CD4-positive, alpha-beta memory T cell (primary cell): ENCODE measurements around the gene SLC4A11. TPM values are rescaled to one million over a fixed set of nuclear protein-coding genes. Genes with fewer than 3 reads are reported as not detected.

Experiments
- CTCF ChIA-PET: fragments of 350-600 bp; sonication (Branson Sonifier 250); formaldehyde crosslinking; loops from one replicate; lab custom pipeline; 2021; ENCODE audit warnings: inconsistent platforms; ENCODE audit not compliant: partially characterized antibody; lab: Charles Lee
- POLR2A ChIA-PET: fragments of 350-600 bp; sonication (Branson Sonifier 250); formaldehyde crosslinking; loops from one replicate; lab custom pipeline; 2021; ENCODE audit not compliant: partially characterized antibody; lab: Charles Lee
- DNase-seq, 5 donors: peaks; one replicate each; pipeline versions ENCODE4 v3.0.0 to v3.0.0-alpha.2; 2020 to 2022; ENCODE audit warnings: mixed read lengths in 1 of 5
- H3K27ac ChIP-seq: one replicate; pipeline ENCODE4 v1.7.0; 2013; ENCODE audit warnings: low read depth, low read length
- H3K27me3 ChIP-seq: 2 replicates; pipeline ENCODE4 v1.7.0; 2013; ENCODE audit warnings: mild to moderate bottlenecking, low read length, moderate library complexity; ENCODE audit not compliant: insufficient read depth
- H3K36me3 ChIP-seq: 2 replicates; pipeline ENCODE4 v1.7.0; 2013; ENCODE audit warnings: mild to moderate bottlenecking, low read length, moderate library complexity; ENCODE audit not compliant: insufficient read depth
- H3K4me1 ChIP-seq: 2 replicates; pipeline ENCODE4 v1.7.0; 2013; ENCODE audit warnings: mild to moderate bottlenecking, low read length, moderate library complexity; ENCODE audit not compliant: insufficient read depth
- H3K4me3 ChIP-seq, 2 donors: one replicate each; pipeline ENCODE4 v1.7.0; 2013; ENCODE audit warnings: low read length in 2 of 2, mild to moderate bottlenecking in 1 of 2
- H3K9me3 ChIP-seq, 2 donors: one replicate each; pipeline ENCODE4 v1.7.0; 2013; ENCODE audit warnings: low read length in 2 of 2, control low read depth in 1 of 2; ENCODE audit not compliant: control insufficient read depth in 1 of 2
- H3K27ac Mint-ChIP-seq, 7 donors: one replicate each; pipeline ENCODE4 v1.8.0; 2020 to 2021; ENCODE audit warnings: mixed read lengths in 7 of 7, mild to moderate bottlenecking in 6 of 7, inconsistent platforms in 3 of 7, moderate library complexity in 3 of 7
- H3K27me3 Mint-ChIP-seq, 2 donors: one replicate each; pipeline ENCODE4 v1.8.0; 2020 to 2021; ENCODE audit warnings: mixed read lengths in 2 of 2
- H3K36me3 Mint-ChIP-seq, 2 donors: one replicate each; pipeline ENCODE4 v1.8.0; 2020 to 2021; ENCODE audit warnings: mixed read lengths in 2 of 2, inconsistent platforms in 1 of 2, mild to moderate bottlenecking in 1 of 2
- H3K4me1 Mint-ChIP-seq, 4 donors: one replicate each; pipeline ENCODE4 v1.8.0; 2020 to 2021; ENCODE audit warnings: mixed read lengths in 4 of 4, mild to moderate bottlenecking in 1 of 4
- H3K4me3 Mint-ChIP-seq, 8 donors: one replicate each; pipeline ENCODE4 v1.8.0; 2020 to 2021; ENCODE audit warnings: mixed read lengths in 8 of 8, mild to moderate bottlenecking in 7 of 8, moderate library complexity in 6 of 8, inconsistent platforms in 3 of 8
- H3K9me3 Mint-ChIP-seq, 8 donors: one replicate each; pipeline ENCODE4 v1.8.0; 2020 to 2021; ENCODE audit warnings: mixed read lengths in 8 of 8, mild to moderate bottlenecking in 5 of 8, inconsistent platforms in 3 of 8, moderate library complexity in 1 of 8
- intact Hi-C: fragments of 100-400 bp; cut with micrococcal nuclease; formaldehyde crosslinking; loops from one replicate; pipeline ENCODE4 v1.15.1; 2023
- polyA plus RNA-seq, 2 donors: library from polyadenylated mRNA; unstranded; fragments of 300-500 nt; fragmentation: Illumina TruSeq; gene quantifications; one replicate each; pipeline ENCODE4 v1.2.3, GENCODE V29; 2021
- total RNA-seq, 2 experiments: library from RNA; stranded (reverse); gene quantifications; one replicate each; pipeline ENCODE4 v1.2.3, GENCODE V29; 2021

SLC4A11 gene
- total and polyA plus RNA-seq, 4 experiments from 2014 or later, result 0.35 to 0.83 (median 0.37) TPM; not detected in 1

- intact Hi-C loops, result no loop called here
- Histone ChIP-seq H3K36me3 (peaks cover 19% of the 10 kb centered on the region), H3K27me3 (no peaks in the 10 kb centered on the region), H3K27ac (no peak overlapping the region), H3K9me3 (no peaks in the 10 kb centered on the region), H3K4me1 (no peaks in the 10 kb centered on the region), H3K4me3 (no peak overlapping the region)
- DNase-seq, result no peak
- CTCF ChIA-PET, result no interaction called here
- Mint-ChIP-seq H3K4me1 (no peaks in the 10 kb centered on the region), H3K27me3 (no peaks in the 10 kb centered on the region), H3K4me3 (no peak overlapping the region), H3K27ac (no peak overlapping the region), H3K9me3 (no peaks in the 10 kb centered on the region), H3K36me3 (peaks cover 45 to 60% of the 10 kb centered on the region in 2 donors)
- POLR2A ChIA-PET, result no interaction called here
Measured at GRCh38 chr20:3255728-3256127, 16.7 kb upstream of the SLC4A11 start.

- H3K4me1 ChIP-seq, result peaks cover 10% of the 10 kb centered on the region
- POLR2A ChIA-PET, result no interaction called here
- no peak for DNase-seq
Measured at GRCh38 chr20:3251806-3252205, 12.8 kb upstream of the SLC4A11 start.

DNA sequence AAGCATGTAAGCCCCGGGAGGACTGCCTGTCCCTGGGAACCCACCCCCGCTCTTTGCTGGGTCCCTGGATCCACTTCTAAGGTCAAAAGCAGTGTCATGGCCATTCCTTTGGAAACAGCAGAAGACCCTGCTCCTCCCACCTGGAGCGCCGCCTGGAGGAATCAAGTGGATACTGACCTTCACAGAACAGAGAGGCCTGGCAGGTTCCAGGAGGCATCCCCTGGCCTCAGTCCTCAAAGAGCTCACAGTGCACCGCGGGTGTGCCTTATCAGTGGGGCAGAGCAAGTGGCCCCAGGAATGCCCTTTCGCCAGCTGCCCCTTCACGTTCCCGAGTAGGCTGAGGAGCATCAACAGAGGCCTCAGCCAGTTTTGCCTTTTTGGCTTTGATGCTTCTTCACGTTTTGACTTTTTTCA, 11.1 kb upstream of the SLC4A11 start:
- intact Hi-C loops, result no loop called here
- peaks cover 16 to 20% of the 10 kb centered on the region in 2 donors for H3K36me3 Mint-ChIP-seq

More at GRCh38 chr20:3251806-3252205, 12.8 kb upstream of the SLC4A11 start:
- Mint-ChIP-seq H3K27ac (no peak overlapping the region), H3K4me3 (no peak overlapping the region), H3K9me3 (no peaks in the 10 kb centered on the region), H3K36me3 (peaks cover 30 to 34% of the 10 kb centered on the region in 2 donors), H3K4me1 (no peaks in the 10 kb centered on the region), H3K27me3 (peaks cover 3 to 6% of the 10 kb centered on the region in 2 donors)
- H3K4me3 ChIP-seq, result no peak overlapping the region
- H3K36me3 ChIP-seq, result peaks cover 12% of the 10 kb centered on the region
- CTCF ChIA-PET, result interaction anchor here (1.6 kb wide), 1 partner anchor 33 kb away, joined by 4 read pairs; no protein-coding TSS in a partner anchor
- intact Hi-C loops, result no loop called here
- no peaks in the 10 kb centered on the region for H3K9me3 ChIP-seq
- no peak overlapping the region for H3K27ac ChIP-seq
- peaks cover 7% of the 10 kb centered on the region for H3K27me3 ChIP-seq

GRCh38 chr20:3248993-3249347, 10.0 kb upstream of the SLC4A11 start:
- Histone ChIP-seq H3K4me3 (no peak overlapping the region), H3K36me3 (peaks cover 3% of the 10 kb centered on the region), H3K9me3 (no peaks in the 10 kb centered on the region), H3K27ac (no peak overlapping the region), H3K4me1 (peaks cover 10% of the 10 kb centered on the region), H3K27me3 (peaks cover 7% of the 10 kb centered on the region)
- Mint-ChIP-seq H3K36me3 (peaks cover 10 to 12% of the 10 kb centered on the region in 2 donors), H3K9me3 (no peaks in the 10 kb centered on the region), H3K4me1 (no peaks in the 10 kb centered on the region), H3K27me3 (peaks cover 3 to 15% of the 10 kb centered on the region in 2 donors), H3K4me3 (peak overlapping the region in 4 of 8 donors; percentile 17 to 71 (median 34)), H3K27ac (no peak overlapping the region)
- ChIA-PET POLR2A (no interaction called here), CTCF (interaction anchor here (1.0 to 3.3 kb wide), 3 partner anchors 9 to 68 kb away, joined by 3 to 15 read pairs (median 3); no protein-coding TSS in a partner anchor)
- intact Hi-C loops, result no loop called here
- no peak for DNase-seq

More for the DNA sequence above, 11.1 kb upstream of the SLC4A11 start:
- H3K4me1 ChIP-seq, result peaks cover 10% of the 10 kb centered on the region
- ChIA-PET POLR2A (no interaction called here), CTCF (interaction anchor here (1.6 to 3.3 kb wide), 2 partner anchors 31 kb away, joined by 4 to 15 read pairs; no protein-coding TSS in a partner anchor)
- Mint-ChIP-seq H3K4me1 (no peaks in the 10 kb centered on the region), H3K4me3 (no peak overlapping the region), H3K9me3 (no peaks in the 10 kb centered on the region), H3K27me3 (peaks cover 3 to 8% of the 10 kb centered on the region in 2 donors), H3K27ac (no peak overlapping the region)
- no peaks in the 10 kb centered on the region for H3K9me3 ChIP-seq
- no peak for DNase-seq
- H3K27me3 ChIP-seq, result peaks cover 7% of the 10 kb centered on the region
- H3K4me3 ChIP-seq, result no peak overlapping the region
- no peak overlapping the region for H3K27ac ChIP-seq
- peaks cover 3% of the 10 kb centered on the region for H3K36me3 ChIP-seq

DNA sequence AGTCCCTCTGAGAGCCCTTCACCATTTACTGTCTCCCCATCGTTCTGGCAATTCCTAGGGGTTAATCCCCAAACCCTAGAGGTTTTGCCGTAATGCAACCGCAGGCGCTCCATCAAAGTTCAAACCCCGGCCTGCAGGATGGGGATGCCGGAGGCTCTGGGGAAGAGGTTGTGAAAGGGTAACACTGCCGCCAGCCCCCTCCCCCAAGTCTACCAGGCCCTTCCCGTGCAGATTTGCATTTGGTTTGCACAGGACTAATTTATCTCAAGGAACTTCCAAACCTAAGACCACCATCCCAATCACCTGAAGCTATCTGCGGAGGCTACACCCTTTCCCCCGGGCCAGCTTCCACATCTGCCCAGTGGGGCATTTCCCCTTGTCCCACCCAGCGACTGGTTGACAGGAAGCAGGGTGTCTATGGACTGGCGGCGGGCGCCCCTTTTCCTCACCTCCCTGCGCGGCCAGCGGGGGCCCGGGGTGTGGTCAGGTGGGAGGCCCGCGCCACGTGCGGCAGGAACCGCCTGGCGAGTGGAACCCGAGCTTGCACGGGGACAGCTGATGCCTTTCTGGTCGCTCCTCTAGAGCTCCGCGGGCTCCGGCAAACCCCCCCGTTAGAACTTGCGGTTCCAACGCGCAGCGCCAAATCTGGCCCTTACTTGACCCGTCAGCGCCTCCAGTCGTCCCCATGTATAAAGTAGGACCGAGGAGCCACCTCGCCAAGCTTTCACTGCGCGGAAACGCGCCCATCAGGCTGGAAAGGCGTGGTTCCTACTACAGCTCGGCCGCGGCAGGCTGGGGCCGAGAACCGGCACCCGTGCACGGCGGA, 9.4 kb upstream of the SLC4A11 start:
- H3K27me3 Mint-ChIP-seq, result peaks cover 4 to 15% of the 10 kb centered on the region in 2 donors
- Histone ChIP-seq H3K4me3 (no peak overlapping the region), H3K9me3 (no peaks in the 10 kb centered on the region), H3K4me1 (peaks cover 10% of the 10 kb centered on the region), H3K27ac (no peak overlapping the region), H3K36me3 (peaks cover 3% of the 10 kb centered on the region), H3K27me3 (peaks cover 7% of the 10 kb centered on the region)
- ChIA-PET POLR2A (interaction anchor here (0.7 kb wide), 1 partner anchor 195 kb away, joined by 3 read pairs; no protein-coding TSS in a partner anchor), CTCF (interaction anchor here (1.0 to 3.3 kb wide), 3 partner anchors 9 to 68 kb away, joined by 3 to 15 read pairs (median 3); no protein-coding TSS in a partner anchor)
- no peaks in the 10 kb centered on the region for H3K4me1 Mint-ChIP-seq
- H3K4me3 Mint-ChIP-seq, result peak overlapping the region in 5 of 8 donors; percentile 17 to 71 (median 52)
- no peaks in the 10 kb centered on the region for H3K9me3 Mint-ChIP-seq
- H3K27ac Mint-ChIP-seq, result peak overlapping the region in 1 of 7 donors; percentile 50
- peak in 1 of 5 donors; percentile 9 for DNase-seq
- intact Hi-C loops, result no loop called here
- peaks cover 8 to 12% of the 10 kb centered on the region in 2 donors for H3K36me3 Mint-ChIP-seq

DNA sequence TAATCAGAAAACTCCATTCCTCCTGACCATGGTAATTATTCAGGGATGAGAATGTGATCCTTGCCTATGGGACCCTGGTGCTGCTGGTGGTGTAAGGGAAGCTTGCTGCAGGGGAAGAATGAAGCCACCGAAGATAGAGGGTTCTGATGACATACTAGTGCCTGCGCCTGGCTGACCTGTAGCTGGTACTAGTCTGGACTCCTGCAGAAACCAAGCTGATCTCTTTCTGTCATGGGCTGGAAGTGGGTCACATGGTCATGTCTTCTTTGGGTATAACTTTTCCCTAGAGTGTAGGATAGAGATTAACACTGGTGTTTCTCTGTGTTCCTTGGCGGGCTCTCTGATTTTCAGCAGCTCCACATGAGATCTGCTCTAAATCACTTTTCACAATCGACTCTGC, 8.6 kb upstream of the SLC4A11 start:
- peaks cover 7% of the 10 kb centered on the region for H3K27me3 ChIP-seq
- Mint-ChIP-seq H3K27me3 (peaks cover 4 to 15% of the 10 kb centered on the region in 2 donors), H3K4me1 (no peaks in the 10 kb centered on the region), H3K9me3 (no peaks in the 10 kb centered on the region), H3K36me3 (peaks cover 6 to 10% of the 10 kb centered on the region in 2 donors), H3K27ac (no peak overlapping the region), H3K4me3 (peak overlapping the region in 3 of 8 donors; percentile 25 to 53 (median 32))
- no peak for DNase-seq
- CTCF ChIA-PET, result interaction anchor here (3.3 kb wide), 1 partner anchor 29 kb away, joined by 15 read pairs; no protein-coding TSS in a partner anchor
- POLR2A ChIA-PET, result interaction anchor here (0.7 kb wide), 1 partner anchor 194 kb away, joined by 3 read pairs; no protein-coding TSS in a partner anchor
- H3K4me3 ChIP-seq, result no peak overlapping the region
- H3K27ac ChIP-seq, result no peak overlapping the region
- H3K4me1 ChIP-seq, result peaks cover 10% of the 10 kb centered on the region
- H3K36me3 ChIP-seq, result peaks cover 1% of the 10 kb centered on the region
- intact Hi-C loops, result no loop called here
- H3K9me3 ChIP-seq, result no peaks in the 10 kb centered on the region

- ChIA-PET POLR2A (no interaction called here), CTCF (interaction anchor here (0.7 to 3.3 kb wide), 3 partner anchors 20 to 28 kb away, joined by 3 to 15 read pairs (median 5); no protein-coding TSS in a partner anchor)
- peaks cover 4 to 21% of the 10 kb centered on the region in 2 donors for H3K27me3 Mint-ChIP-seq
- Histone ChIP-seq H3K4me3 (no peak overlapping the region), H3K36me3 (no peaks in the 10 kb centered on the region), H3K27ac (no peak overlapping the region), H3K9me3 (no peaks in the 10 kb centered on the region), H3K4me1 (peaks cover 10% of the 10 kb centered on the region), H3K27me3 (peaks cover 7% of the 10 kb centered on the region)
- H3K4me1 Mint-ChIP-seq, result peaks cover 0 to 5% (median 0%) of the 10 kb centered on the region in 4 donors
- no peak overlapping the region for H3K27ac Mint-ChIP-seq
- no peak for DNase-seq
- intact Hi-C loops, result no loop called here
- H3K9me3 Mint-ChIP-seq, result no peaks in the 10 kb centered on the region
- peaks cover 0 to 4% of the 10 kb centered on the region in 2 donors for H3K36me3 Mint-ChIP-seq
- H3K4me3 Mint-ChIP-seq, result no peak overlapping the region
Measured at GRCh38 chr20:3246682-3247081, 7.7 kb upstream of the SLC4A11 start.
